ENCODE measurements around the gene TSPEAR. TPM values are rescaled to one million over a fixed set of nuclear protein-coding genes. Genes with fewer than 3 reads are reported as not detected.

TSPEAR gene
- total and polyA plus RNA-seq, 9 of the 15 experiments (the other 6 are each of a cell fraction or from before 2014, with no cell fraction given): not detected

DNA sequence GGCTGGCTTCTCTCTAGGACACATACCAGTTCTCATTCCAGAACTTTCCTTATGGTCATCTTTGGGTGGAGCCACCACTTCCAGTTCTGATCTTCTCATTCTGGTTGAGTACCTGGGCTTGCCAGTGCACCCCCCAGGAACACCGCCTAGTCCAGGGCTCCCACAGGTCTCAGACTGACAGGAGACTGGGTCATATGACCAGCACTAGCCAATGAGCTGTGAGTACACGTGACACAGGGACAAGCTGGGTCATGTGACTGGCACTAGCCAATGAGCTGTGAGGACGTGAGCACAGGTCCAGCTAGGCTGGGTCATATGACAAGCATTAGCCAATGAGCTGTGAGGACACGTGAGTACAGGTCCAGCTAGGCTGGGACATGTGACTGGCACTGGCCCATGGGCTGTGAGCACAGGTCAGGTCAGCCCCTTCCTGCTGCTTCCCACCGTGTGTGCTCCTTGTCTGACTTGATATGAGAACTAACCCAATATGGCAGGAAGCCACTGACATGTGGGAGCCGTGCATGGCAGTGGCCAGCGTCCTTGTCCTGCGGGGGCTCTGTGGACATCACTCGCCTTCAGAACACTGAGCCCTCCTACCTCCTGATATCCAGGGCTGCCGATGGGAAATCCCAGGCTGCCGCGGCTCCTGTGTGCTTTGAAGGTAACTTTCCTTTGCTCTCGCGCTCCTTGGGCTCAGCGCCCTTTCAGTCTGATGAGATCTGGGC is 194.0 kb downstream of the TSPEAR start (continued):
- TF ChIP-seq CLOCK (CRISPR knock-in tag; IDR thresholded peaks at IDR 0.05; ENCODE audit: borderline replicate concordance) (peak; percentile 95), CBX1 (IDR thresholded peaks at IDR 0.05; ENCODE audit: low read depth) (peak; percentile 95), MTA3 (IDR thresholded peaks at IDR 0.05; ENCODE audit: borderline replicate concordance) (no peak; the same call in 1 of the 2 replicates), ZNF175 (CRISPR knock-in tag; IDR thresholded peaks at IDR 0.05; ENCODE audit: low read depth) (peak; percentile 86; the same call in 1 of the 2 replicates), MEF2D (tag; conservative IDR thresholded peaks at IDR 0.05; ENCODE audit: low read depth) (0 out of 2 replicates have a peak, but pooled peaks have one; percentile 45), POLR2A (conservative IDR thresholded peaks at IDR 0.05) (peak; percentile 60; the same call in 1 of the 2 replicates), POLR2G (IDR thresholded peaks at IDR 0.05; ENCODE audit: low read depth, low read length) (peak; percentile 70), NFYB (IDR thresholded peaks at IDR 0.05; ENCODE audit: extremely low read depth, insufficient read length) (peak; percentile 64), MAFK (IDR thresholded peaks at IDR 0.05; ENCODE audit: low read length) (0 out of 2 replicates have a peak, but pooled peaks have one; percentile 16), RHOXF2B (CRISPR knock-in tag; conservative IDR thresholded peaks at IDR 0.05) (0 out of 2 replicates have a peak, but pooled peaks have one; percentile 80), L3MBTL2 (IDR thresholded peaks at IDR 0.05) (peak; percentile 96), CREB1 (IDR thresholded peaks at IDR 0.05) (no peak), CREB1 (CRISPR knock-in tag; IDR thresholded peaks at IDR 0.05) (0 out of 2 replicates have a peak, but pooled peaks have one; percentile 37)
- TF ChIP-seq, protein P1, sequence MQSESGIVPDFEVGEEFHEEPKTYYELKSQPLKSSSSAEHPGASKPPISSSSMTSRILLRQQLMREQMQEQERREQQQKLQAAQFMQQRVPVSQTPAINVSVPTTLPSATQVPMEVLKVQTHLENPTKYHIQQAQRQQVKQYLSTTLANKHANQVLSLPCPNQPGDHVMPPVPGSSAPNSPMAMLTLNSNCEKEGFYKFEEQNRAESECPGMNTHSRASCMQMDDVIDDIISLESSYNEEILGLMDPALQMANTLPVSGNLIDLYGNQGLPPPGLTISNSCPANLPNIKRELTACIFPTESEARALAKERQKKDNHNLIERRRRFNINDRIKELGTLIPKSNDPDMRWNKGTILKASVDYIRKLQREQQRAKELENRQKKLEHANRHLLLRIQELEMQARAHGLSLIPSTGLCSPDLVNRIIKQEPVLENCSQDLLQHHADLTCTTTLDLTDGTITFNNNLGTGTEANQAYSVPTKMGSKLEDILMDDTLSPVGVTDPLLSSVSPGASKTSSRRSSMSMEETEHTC (IDR thresholded peaks at IDR 0.05): peak; percentile 74; the same call in 1 of the 2 replicates
